HG03439 (cell line): ENCODE results near the gene DGLUCY.
A peak's percentile ranks its signal among the peaks of the same experiment; 100 is the strongest.
"Not testable (repeated sequence)": the region's sequence is repeated elsewhere in the genome, so short reads cannot be mapped to it uniquely, and the experiment has no call there.

ENCODE experiments used
- ATAC-seq: cut with Tn5 transposase; IDR thresholded peaks from one replicate; pipeline ENCODE4 v1.9.1; 2021; ENCODE audit warnings: mild to moderate bottlenecking, moderate library complexity; ENCODE audit not compliant: unreplicated experiment

DGLUCY gene, protein sequence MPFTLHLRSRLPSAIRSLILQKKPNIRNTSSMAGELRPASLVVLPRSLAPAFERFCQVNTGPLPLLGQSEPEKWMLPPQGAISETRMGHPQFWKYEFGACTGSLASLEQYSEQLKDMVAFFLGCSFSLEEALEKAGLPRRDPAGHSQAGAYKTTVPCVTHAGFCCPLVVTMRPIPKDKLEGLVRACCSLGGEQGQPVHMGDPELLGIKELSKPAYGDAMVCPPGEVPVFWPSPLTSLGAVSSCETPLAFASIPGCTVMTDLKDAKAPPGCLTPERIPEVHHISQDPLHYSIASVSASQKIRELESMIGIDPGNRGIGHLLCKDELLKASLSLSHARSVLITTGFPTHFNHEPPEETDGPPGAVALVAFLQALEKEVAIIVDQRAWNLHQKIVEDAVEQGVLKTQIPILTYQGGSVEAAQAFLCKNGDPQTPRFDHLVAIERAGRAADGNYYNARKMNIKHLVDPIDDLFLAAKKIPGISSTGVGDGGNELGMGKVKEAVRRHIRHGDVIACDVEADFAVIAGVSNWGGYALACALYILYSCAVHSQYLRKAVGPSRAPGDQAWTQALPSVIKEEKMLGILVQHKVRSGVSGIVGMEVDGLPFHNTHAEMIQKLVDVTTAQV

DNA sequence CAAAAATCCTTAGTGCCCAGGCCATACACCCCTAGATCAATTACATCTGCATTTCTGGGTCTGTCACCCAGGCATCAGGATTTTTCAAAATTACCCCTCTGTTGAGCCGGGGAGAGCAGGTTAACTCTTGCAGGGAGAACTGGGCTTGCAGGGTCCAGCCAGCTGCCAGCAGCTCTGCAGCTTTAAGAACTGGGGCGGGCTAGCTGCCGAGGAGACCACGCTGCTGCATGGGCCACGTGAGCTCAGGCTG lies at the start of gene DGLUCY:
Gene DGLUCY, plus strand, starts transcription at position 245 of the 250 bp plus-strand sequence. CDS start 46,222 bp downstream, outside the sequence.
- peak; percentile 67 for ATAC-seq

DNA sequence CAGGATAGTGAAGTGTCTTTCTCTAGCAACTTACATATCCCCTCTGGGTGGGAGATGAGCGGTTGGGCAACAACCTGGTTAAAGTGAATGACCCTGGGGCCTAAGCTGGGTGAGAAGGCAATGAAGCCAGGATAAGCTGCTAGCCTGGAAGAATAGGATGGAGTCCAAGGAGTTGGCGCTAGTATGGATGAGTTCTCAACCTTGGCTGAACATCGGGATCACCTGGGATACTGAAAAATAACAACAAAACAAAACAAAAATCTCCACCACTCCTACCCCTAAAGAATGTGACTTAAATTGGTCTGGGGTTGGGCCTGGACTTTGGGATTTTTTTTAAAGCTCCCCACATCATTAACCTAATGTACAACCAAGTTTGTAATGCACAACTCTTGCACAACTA lies 48.6 kb upstream of the DGLUCY start:
- ATAC-seq = no peak

DNA sequence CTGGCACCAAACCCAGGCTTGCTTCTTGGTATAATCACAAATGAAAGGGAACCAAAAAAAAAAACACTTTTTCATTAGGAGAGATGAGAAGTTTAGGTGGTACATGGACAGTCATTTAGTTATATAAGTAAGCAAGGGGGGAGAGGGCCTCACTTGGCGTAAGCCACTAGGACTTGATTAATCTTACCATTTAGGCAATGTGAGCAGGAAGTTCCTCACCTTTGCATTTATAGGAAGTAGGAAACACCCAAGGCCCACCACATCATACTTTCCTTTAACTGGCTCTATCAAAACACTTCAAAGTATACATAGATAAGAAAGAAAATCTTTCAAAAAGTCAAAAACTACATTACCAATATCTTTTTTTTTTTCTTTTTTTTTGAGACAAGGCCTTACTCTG lies 46.7 kb upstream of the DGLUCY start:
- no peak for ATAC-seq

DNA sequence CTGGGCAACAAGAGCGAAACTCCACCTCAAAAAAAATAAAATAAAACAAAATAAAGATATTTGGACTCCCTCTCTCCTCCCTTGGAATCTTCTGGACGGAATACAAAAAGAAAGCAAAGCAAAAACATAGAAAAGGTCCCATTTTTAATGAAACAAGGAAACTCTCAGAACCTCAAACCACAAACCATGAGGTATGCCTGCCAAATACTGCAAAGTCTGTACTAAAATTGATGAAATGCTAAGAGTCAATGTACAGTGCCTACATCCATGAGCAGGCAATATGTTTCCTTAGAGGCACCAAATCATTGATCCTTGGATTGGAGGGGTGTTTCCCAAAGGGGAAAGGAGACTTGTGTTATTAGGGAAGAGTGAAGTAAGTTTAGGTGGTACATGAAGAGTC lies 45.2 kb upstream of the DGLUCY start:
- no peak for ATAC-seq

DNA sequence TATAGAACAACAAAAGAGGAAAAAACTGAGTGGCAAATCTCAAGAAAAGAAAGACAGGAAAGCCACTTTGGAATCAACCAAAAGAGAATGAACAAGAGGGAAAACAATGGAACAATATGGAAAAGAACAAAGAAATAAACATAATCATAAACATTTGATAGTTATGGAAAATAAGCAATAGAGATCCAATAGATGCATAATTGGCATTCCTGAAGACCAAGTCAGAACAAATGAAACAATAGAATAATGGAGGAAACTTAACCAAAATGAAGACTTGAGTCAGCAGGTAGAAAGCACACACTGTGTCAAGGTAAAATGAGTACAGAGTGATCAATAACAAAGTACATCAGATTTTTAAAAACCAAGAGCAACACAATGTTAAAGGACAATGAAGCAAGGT lies 43.3 kb upstream of the DGLUCY start:
- no peak for ATAC-seq

DNA sequence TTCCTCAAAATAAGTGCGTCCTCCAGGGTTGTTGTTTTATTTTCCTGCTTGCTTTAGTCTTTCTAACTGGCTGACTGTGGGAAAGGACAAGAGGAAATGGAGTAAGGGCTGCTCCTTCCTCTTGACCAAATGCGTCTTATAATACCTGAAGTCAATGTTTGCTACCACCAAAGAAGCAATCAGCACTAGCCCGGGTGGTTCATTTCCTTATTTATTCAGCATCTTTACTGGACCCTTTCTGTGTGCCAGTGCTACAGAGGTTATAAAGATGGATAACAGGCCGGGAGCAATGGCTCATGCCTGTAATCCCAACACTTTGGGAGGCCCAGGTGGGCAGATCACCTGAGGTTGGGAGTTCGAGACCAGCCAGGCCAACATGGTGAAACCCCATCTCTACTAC lies 38.3 kb upstream of the DGLUCY start:
- no peak for ATAC-seq

DNA sequence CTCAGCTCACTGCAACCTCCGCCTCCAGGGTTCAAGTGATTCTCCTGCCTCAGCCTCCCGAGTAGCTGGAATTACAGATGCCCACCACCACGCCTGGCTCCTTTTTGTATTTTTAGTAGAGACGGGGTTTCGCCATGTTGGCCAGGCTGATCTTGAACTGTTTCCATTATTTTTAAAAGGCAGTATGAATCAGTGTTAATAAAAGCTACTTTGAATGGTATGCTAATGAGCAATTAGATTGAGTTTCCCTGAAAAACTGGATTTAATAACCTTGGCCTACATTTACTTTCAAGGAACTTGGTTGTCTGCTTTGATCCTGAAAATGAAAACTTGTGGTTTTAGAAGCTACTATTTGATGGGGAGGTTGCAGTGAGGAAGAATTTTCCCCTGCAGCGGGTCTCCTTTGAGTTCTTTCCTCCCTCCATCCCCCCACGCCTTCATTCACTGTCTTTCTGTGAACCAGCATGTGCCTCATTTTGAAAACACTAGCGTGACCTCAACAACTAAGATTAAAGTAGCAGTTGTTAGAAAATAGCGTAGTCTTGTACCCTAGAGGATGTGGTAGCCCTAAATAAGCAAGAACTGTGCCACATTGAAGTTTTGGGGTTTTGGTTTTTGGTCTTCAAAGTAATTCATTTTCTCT lies 35.7 kb upstream of the DGLUCY start:
- no peak for ATAC-seq

DNA sequence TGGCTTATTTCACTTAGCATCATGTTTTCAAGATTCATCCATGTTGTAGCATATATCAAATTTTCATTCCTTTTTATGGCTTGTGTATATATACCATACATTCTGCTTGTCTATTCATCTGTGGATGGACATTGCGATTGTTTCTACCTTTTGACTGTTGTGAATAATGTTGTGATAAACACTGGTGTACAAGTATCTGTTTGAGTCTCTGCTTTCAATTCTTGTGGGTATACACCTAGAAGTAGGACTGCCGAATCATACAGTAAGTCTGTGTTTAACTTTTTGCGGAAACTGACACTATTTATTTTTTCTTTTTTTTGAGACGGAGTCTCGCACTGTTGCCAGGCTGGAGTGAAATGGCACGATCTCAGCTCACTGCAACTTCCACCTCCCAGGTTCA lies 33.8 kb upstream of the DGLUCY start:
- no peak for ATAC-seq

DNA sequence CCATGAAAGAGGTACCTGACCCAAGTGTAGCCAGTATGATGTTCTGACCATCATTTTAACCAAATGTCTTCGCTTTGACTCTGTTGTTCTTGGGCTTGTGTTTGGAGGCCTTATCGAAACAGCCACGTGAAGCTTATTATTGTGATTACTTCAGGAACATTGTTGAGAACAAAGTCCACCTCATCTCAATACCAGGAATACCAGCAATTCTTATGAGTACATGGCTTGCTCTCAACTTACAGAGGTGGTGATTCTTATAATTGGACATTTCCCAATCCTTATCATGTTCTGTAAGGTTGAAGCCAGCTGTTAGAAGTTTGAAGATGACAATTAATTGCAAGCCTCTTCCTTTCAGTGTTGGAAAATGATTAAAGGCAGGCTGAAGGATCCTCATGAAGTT lies 31.6 kb upstream of the DGLUCY start:
- no peak for ATAC-seq

DNA sequence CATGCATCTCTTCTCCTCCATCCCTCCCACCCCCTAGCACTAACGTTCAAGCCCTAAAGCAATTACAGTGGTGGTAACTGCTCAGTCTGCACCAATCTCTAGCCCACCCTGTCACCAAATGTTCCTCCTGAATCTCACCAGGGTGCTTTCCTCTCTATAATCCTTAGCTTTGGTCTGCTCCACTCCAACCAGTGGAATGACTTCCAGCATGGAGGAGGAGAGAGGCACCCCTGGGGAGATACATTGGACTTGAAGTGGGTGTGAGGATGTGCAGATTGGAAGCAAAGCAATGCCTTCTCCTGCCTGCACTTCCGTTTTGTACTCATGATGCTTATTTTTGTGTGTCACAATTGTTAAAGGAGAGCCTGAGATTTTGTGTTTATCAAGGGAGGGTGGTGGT lies 29.4 kb upstream of the DGLUCY start:
- ATAC-seq = no peak

DNA sequence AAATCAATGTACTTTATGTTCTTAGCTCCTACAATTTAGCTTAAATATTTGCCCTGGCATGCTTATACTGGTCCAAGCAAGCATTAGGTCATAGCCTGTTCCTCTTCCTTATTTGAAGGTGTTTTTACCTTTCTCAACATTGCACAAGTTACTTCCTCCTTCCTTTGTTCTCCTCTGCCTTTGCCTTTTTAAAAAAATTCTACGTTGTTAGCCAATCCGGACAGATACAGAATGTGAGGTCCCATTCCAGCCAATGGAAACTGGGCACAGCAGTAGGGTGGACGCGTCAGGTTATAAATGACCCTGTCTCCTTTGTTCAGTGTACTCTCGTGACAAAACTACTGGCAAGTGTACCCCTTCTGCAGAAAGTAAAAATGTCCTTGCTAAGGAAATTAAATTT lies 26.4 kb upstream of the DGLUCY start:
- ATAC-seq = not testable (repeated sequence)

DNA sequence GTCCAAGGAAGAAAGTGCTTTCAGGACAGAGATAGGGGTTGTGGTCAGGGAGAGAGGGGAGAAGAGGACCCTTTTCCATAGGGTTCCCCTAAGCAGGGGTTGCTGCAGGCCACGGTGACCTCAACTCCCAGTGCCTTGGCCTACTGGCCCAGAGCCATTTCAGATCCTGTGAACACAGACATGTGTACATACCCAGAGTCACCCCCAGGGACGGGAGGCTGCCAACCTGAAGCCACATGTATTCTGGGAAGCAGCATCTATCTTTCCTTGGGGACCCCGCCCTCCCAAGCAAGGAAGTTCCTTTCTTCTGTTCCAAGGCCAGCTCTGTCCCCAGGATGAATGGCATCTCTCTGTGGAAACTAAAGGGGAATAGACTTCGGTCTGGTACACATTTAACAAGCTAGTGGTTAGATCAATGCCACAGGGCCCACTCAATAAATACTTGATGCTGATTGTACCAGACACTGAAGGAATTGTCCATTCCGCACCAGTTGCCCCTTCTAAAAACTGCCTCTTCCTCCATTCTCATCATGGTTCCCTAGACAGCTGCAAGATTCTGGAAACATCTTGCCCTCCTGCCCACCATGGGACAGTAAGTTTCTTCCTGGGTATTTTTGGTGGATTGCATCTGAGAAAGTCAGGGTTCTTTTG lies 25.2 kb upstream of the DGLUCY start:
- ATAC-seq = no peak

DNA sequence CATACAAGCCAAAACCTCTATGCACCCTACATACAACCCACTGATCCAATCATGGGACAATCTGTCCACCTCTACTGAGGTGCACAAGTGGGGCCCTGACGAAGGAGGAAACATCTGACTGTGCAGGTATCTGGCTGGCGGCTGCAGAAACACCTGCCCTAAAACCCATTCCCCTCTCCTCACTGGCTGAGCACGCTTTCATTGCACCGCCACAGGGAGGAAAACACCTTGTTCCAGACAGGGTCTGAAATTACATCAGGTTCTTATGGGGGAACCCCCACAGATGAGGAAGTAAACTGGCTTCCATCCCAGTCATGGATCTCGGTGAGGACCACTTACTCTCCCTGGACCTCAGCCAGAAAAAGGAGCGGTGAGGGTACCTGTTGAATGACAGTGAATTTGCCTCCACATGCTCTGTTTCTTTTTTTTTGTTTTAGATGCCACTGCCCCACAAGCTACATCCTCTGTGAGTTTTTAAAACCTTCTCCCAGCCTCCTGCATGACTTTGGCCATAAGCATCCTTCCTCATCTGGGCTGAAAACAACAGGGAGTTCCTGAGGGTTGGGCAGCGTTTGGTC lies 23.8 kb upstream of the DGLUCY start:
- no peak for ATAC-seq

DNA sequence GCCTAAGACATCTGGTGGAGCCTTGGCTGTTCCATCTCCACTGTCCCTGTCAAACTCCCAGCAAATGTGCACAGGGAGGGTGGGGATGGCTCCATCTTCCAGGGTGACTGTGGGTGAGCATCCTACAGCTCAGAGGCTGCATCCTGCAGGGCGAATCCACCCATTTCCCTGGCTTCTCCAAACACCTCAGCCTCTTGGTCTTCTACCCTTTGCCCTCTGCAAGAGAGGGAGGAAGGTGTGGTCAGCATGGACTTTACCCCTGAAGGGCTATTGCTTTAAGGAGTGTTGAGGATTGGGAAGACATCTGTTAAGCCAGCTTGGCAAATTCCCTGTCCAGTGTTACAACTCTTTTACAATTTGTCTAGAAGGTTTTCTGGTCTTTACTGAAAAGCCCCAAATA lies 23.1 kb upstream of the DGLUCY start:
- ATAC-seq = no peak

DNA sequence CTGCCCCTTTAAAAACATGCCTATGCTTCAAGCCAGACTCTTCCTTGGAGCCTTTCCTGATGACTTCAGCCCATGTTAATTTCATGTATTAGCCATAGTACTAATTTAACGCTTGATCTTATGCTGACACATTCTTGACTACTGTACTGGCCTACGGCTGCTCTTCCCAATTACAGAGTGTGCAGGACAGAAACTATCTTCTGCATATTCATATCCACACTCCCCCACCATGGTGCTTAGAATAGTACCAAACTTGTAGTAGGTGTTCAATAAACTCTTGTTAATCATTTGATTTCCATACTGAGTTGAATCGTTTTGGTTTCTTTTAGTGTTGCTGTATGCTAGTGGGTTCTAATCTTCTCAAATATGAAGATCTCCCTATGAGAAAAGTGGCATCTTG lies 21.8 kb upstream of the DGLUCY start:
- no peak for ATAC-seq

DNA sequence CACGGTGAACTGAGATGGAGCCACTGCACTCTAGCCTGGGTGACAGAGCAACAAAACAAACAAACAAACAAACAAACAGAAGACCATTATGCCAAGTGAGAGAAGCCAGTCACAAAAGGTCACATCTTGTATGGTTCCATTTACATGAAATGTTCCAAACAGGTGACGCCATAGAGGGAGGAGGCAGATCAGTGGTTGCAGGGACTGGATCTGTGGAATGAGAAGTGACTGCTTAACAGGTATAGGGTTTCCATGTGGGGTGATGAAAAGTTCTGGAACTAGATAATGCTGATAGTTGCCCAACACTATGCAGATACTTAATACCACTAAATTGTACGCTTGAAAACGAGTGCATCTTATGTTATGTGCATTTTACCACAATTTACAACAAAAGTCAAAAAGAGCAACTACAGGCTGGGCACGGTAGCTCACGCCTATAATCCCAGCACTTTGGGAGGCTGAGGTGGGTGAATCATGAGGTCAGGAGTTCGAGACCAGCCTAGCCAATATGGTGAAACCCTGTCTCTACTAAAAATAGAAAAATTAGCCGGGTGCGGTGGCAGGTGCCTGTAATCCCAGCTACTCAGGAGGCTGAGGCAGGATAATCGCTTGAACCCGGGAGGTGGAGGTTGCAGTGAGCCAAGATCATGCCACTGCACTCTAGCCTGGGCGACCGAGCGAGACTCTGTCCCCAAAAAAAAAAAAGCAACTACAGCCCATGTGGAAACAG lies 20.0 kb upstream of the DGLUCY start:
- not testable (repeated sequence) for ATAC-seq

DNA sequence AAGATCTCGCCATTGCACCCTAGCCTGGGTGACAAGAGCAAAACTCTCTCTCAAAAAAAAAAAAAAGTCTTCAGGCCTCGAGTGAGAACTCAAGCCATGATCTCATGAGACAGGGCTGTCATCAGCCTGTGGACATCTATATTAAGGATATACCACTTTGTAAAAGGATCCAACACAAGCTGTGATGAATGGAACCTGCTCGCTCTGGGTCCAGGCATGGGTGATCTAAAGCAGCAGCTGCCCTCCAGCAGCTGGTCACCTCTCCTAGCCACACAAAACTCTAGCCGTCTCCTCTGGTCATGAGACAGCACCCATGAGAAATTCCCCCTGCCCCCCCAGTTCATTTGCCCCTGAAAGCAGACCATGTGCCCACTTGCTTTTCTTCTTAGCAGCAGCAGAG lies 19.1 kb upstream of the DGLUCY start:
- no peak for ATAC-seq

DNA sequence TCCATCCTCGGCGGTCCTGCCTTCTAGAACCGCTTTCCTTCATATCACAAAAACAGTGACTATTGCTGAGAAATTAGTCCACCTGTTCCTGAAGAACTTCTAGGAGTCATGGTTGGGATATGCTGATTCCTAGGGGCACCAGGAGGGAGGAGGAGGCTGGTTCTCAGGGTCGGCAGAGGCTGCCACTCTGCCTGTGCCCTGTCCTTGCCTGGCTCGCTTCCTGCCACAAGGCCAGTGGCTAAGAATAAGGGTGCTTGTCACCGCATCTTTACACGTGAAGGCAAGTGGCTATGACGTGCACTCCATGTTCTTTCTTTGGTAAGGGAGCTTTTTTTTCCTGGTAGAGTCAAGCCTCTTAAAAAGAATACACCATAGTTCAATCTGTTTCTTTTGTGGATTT lies 18.7 kb upstream of the DGLUCY start:
- ATAC-seq = no peak

DNA sequence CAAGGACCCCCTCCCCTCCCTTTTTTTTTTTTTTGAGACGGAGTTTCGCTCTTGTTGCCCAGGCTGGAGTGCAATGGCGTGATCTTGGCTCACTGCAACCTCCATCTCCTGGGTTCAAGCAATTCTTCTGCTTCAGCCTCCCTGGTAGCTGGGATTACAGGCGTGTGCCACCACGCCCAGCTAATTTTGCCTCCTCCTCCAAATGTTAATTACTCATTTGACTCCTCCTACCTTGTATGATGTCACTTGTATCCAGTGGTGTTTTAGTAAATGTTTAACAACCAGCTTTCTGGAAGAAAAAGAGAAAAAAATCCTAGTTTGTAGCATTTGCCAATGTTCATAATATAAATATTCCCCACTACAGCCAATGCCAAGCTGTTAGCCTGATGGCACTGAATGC lies 16.2 kb upstream of the DGLUCY start:
- ATAC-seq = not testable (repeated sequence)

DNA sequence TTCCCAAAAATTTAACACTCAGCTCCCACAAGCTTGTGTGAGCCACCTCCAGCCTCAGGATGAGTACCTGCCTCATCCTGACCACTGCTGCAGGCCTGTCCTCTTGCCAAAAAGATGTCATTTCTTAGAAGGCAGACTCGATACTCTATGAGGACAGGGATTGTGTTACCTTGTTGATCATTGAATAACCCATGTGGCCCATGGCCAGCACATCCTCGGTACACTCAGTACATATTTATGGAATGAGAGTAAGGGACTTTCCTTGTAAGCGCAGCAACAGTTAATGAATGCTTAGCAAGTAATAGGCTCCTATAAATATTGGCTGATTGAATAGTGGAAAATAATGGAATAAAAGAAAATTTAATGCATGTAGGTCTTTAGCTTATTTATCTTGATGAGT lies 15.3 kb upstream of the DGLUCY start:
- no peak for ATAC-seq

DNA sequence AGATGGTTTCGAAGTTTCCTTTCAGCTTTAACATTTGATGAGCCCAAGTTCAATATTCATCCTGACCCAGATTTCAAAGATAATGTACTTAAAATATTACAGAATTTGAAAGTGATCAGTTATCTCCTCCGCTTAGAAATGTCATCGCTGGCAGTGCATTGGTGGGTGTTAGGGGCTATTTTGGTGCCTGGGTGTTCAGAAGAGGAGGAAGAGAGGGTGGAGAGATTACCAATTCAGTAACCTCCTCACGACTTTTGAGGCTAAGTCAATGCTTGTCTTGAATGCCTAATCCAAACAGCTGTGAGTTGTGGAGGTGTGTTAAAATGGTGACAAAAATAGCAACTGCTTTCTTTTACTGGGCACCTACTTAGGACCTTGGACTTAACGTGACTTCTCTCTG lies 13.8 kb upstream of the DGLUCY start:
- no peak for ATAC-seq
